HG02759 (cell line): ENCODE measurements around the gene DHCR7.
A peak's percentile ranks its signal among the peaks of the same experiment; 100 is the strongest.

Experiments used
- ATAC-seq: cut with Tn5 transposase; IDR thresholded peaks from one replicate; pipeline ENCODE4 v1.9.1; 2021; ENCODE audit warnings: mild to moderate bottlenecking, moderate library complexity; ENCODE audit not compliant: unreplicated experiment

The DHCR7 gene, protein sequence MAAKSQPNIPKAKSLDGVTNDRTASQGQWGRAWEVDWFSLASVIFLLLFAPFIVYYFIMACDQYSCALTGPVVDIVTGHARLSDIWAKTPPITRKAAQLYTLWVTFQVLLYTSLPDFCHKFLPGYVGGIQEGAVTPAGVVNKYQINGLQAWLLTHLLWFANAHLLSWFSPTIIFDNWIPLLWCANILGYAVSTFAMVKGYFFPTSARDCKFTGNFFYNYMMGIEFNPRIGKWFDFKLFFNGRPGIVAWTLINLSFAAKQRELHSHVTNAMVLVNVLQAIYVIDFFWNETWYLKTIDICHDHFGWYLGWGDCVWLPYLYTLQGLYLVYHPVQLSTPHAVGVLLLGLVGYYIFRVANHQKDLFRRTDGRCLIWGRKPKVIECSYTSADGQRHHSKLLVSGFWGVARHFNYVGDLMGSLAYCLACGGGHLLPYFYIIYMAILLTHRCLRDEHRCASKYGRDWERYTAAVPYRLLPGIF

DNA sequence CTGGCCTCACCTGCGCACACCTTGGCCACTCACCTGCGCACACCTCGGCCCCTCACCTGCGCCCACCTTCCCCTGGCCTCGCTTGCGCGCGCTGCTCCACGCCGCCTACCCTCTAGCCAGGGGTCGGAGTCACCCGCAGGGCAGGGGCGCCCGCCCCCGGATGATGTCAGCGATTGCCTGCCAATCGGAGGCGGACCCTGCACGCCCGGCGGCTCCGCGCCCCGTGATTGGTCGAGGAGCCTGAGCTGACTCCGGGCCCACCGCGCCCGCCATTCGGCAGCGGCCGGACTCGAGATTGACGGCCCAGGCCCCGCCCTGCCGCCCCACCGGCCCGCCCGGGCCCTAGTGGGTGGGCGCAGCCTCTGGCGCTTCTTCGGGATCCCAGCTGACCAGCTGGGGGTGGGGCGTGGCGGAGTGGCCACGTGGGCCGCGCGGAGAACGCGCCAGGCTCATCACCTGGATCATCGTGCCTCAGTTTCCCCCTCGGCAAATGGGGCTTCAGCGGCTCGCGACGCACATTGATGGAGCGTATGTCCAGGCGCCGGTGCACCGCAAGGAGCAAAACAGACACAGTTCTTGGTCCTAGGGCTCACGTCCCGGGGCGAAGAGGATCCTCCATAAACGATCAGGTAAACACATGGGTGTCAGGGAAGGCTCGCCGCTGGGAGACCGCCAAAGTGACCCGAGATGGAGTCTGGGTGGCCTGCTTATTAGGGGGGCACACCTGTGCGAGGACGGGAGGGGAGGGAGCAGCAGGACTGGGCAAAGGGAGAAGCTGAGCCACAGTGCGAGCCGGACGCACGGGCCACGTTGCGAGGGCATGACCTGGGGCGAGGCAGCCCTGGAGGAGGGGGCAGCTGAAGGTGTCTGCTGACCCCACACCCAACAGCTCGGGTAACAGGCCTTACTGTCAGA is at the start of gene DHCR7:
Gene DHCR7 (minus strand): TSS at position 137 of the 915 bp plus-strand sequence. CDS start 3,441 bp downstream, outside the sequence.
- ATAC-seq = peak; percentile 80

DNA sequence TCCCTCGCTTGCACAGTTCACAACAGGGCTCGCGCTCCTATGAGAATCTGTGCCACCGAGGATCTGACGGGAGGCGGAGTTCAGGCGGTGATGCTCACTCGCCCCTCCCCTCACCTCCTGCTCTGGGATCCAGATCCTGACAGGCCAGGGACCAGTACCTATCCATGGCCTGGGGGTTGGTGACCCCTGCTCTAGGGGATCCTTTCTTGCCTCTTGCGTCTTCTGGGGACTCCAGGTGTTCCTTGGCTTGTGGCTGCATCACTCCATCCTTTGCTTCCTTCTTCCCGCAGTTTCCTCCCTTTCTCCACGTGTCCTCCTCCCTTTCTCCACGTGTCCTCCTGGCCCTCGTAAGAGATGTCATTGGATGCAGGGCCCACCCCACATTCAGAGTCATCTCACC is 48.2 kb upstream of the DHCR7 start:
- no peak for ATAC-seq

DNA sequence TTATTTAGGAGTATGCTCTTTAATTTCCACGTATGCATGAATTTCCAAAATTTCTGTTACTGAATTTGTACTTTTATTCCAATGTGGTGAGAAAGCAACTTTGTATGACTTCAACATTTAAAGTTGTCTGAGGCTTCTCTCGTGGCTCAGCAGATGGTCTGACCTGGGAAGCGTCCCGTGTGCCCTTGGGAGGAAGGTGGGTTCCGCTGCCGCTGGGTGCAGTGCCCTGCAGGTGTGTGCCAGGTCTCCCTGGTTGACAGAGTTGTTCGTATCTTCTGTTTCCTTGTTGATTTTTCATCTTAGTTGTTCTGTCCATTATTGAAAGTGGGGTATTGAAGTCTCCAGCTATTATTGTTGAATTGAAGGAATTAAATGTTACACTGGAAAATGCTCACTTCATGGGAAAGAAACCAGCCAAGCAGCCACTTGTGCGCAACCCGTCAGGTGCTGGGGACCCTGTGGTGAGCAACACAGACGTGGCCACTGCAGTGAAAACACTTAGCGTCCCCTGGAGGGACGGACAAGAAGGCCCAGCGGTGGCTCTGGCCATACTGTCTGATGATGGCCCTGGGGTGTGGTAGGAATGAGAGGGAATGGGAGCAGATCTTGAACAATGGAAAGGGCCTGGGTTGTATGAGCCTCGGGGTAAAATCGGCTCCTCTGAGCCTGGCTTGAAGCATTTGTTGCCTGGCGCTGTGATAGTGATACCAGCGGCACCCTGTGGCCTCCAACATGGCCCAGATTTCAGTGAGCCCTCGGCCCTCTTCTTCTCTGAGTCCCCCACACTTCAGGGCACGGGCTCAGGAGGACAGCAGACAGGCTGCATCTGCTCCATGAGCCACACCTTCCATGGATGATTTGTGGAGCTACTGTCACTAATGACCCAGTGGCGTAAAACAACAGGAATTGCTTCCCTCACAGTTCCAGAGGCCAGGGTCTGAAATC is 47.4 kb upstream of the DHCR7 start:
- no peak for ATAC-seq

DNA sequence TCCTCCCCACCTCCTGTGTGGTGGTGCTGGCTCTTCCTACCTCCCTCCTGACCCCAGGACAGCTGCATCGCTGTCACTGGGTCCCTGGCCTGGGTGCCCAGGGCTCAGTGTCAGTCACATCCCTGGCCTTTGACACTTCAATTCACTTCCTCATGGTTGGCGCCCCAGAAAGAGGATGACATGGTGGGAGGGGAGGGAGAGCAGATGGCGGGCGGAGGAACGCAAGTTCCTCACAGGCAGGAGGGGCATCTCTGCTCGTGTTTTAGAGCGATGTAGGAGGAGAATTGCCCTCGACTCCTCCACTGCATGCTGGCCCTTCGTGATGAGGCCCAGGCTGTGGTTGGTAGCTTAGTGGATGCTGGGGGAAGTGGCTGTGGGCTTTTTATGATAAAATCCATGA is 43.7 kb upstream of the DHCR7 start:
- ATAC-seq = no peak

DNA sequence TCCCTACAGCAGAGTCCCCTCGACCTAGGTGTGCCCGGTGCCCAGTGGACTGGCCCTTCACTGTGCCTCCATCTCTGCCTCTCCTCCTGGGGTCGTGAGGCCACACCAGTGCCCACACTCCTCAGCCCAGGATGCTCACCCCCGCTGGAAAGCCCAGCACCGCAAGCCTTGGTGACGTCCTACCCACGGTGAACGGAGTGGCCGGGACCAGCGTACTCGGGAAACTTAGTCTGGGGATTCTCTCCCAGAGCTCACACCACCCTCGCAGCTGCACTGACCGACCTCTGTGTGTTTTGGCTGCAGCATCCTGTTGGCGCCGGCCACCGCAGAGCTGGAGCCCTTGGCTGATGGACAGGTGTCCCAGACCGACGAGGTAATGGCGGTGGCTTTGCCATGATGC is 43.3 kb upstream of the DHCR7 start:
- no peak for ATAC-seq

DNA sequence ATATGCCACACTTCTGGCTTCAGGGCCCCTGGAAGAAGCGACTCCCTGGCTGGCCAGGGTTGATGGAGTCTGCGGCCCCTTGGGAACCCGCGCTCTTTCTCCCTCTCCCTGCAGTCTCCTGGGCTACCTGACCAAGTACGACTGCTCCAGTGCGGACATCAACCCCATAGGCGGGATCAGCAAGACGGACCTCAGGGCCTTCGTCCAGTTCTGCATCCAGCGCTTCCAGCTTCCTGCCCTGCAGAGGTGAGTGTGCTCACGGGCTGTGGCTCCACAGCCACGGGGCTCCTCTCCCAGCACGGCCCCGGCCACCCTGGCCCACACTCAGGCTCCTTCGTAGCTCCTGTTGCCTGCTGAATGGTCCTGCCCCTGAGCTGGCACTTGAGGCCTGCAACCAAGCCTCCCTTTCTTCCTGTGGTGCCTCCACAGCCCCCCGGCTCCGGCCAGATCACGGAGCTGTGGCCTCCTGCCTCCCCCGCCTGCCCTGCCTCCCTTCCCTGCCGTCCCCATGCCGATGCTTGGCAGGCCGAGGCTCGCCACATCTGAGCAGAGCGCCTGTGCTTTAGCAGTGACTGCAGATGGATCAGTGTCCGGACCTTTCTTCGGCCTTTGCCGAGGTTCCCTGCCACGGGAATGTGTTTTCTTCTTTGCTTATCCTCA is 42.7 kb upstream of the DHCR7 start:
- ATAC-seq = no peak

DNA sequence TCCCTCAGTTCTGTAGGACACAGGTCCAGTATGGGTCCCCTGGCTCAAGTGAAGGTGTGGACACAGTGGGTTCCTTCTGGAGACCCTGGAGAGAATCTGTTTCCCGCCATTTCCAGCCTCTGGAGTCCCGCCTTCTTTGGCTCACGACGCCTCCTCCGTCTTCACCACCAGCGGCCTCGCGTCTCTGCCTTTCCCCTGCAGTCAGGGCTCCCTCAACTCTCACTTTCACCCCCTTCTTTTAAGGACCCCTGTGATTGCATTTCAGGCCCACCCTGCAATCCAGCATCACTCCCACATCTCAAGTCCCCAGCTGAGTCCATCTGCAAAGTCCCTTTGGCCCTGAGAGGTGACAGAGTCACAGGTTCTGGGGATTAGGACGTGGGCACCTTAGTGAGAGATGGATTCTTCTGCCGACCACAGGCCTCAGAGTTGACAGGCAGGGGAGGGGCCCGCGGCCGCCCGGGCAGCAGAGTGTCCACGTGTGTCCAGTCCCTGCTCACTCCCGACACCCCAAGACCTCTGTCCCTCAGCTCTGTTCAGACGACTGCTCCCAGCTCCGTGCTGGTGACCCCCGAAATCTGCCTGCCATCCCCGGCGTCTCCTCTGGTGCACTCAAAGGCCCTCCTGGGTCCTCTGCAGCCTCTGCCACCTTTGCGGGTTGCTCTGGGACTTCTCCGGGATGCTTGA is 42.0 kb upstream of the DHCR7 start:
- ATAC-seq = no peak

DNA sequence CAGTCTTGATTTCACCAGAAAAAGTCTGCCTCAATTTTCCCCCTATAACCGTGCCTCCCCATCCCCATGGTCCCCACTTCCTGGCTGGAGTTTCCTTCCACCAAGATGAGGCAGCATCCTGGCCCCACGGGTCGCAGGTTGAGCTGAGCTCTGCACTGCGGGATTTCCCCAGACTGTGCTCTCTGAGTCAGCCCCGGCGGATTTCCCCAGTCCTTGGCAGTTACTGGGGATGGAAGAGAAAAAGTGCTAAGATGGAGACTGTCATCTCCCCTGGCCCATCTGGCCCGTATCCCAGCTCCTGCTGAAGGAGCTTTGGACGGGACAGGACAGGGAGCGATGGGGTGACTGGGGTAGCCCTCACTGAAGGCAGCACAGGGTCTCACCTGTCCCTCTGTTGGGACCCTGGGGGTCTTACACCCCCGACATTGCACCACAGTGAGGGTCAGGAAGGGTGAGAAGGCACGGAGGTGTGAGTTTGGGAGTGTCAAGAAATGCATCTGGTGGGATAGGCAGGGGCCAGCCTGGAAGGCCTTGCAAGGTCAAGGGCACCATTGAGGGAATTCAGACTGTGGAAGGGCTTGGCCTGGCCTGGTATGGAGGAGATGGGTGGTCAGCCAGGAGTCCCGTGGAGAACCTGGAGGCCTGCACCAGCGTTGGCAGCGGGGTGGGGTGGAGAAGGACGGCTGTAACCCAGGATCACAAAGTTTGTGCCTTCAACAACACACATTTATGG is 41.3 kb upstream of the DHCR7 start:
- no peak for ATAC-seq

DNA sequence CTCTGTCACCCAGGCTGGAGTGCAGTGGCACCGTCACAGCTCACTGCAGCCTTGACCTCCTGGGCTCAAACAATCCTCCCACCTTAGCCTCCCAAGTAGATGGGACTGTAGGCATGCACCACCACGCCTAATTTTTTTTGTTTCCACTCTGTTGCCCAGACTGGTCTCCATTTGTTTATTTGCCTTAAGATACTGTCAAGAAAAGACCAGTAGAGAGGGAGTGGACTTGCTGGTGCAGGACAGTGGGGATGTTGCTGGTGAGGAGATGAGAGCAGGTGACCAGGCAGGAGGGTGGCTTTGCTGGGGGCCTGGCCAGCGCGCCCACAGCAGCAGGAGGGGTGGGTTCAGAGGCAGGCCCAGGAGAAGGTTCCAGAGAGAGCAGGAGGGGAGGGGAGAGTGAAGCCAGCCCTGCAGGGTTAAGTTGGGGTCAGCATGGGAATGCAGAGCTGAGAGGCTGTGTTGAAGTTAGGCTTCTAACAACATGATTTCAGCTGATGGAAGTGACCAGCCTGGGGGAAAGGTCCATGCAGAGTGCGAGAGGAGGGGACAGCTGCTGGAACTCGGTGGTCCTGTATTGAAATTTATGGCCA is 40.6 kb upstream of the DHCR7 start:
- ATAC-seq = no peak

DNA sequence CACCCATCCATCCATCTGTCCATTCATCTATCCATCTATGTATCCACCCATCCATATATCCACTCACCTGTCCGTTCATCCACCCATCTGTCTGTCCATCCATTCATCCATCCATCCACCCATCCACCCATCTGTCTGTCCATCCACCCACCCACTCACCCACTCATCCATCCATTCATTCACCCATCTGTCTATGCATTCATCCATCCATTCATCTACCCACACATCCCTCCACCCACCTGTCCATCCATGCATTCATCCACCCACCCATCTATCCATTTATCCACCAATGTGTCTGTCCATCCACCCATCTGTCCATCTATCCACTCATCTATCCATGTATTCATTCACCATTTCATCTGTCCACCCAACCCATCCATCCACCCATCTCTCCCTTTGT is 38.1 kb upstream of the DHCR7 start:
- no peak for ATAC-seq

DNA sequence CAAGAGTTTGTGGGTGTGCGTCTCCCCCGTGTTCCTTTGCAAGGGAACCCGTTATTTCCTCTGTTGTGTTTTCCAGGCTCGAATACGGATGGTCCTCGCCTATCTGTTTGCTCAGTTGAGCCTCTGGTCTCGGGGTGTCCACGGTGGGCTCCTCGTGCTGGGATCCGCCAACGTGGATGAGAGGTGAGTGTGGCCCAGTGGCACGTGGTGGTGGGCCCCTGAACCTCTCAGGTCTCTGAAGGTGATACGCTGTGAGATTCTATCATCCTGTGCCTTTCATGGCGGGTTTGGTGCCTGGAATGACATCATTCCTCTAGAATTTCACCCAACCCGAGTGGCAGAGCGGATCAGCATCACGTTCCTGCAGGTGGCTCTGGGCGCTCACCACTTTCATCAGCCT is 37.3 kb upstream of the DHCR7 start:
- ATAC-seq = no peak

DNA sequence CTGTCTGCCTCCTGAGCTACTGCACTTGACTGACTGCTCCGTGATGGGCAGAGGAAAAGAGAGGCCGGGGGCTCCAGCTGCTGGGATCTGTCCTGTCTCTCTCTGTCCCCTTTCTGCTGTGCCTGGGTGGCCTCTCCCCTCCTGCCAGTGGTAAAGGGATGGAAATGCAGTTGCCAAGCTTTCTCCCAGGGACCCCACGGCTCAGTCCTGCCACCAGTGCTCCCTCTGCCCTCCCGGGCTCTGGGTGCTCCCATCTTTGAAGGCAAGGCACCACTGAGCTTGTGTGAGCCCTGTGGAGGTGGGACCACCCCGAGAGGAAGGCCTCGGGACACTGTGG is 36.8 kb upstream of the DHCR7 start:
- ATAC-seq = no peak

DNA sequence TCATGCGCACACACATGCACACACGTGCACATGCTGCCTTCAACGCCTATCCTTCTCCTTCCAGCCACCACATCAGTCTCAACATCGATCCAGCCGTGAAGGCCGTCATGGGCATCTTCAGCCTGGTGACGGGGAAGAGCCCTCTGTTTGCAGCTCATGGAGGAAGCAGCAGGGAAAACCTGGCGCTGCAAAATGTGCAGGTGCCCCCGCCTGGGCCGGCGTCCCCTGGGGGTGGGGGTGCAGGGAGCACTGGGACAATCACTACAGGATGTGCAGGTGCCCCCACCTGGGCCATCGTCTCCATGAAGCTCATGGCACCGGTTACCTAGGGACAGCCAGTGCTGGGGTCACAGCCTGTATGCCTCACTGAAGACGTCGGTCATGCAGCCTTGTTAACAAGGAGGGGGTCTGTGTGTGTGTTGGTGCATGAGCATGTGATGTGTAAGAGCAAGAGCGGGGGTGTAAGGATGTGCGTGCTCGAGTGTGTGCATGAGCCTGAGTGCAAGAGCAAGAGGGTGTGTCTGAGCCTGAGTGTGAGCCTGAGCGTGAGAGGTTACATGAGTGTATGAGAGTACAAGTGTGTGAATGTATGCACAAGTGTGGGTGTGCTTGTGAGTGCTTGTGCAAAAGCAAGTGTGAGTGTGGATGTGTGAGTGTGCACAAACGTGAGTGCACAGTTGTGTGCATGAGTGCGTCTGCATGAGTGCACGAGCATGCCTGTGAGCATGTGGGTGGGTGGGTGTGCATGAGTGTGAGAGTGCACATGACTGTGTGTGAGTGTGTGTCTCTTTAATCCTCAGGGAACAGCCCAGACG is 36.3 kb upstream of the DHCR7 start:
- no peak for ATAC-seq

DNA sequence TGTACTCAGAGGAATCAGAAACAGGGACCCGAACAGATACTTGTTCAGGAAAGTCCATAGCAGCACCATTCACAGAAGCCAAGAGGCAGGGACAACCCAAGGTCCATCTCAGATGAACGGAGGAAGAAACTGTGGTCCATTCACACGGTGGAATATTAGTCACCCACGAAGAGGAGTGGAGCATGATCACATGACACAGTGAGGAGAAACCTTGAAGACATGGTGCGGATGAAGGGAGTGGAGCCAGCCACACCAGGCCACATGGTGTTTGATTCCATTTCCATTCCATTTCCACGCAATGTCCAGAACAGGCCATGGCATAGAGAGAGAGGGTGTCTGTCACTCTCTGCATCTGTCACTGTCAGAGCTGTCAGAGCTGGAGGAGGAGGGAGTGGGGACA is 35.5 kb upstream of the DHCR7 start:
- no peak for ATAC-seq

DNA sequence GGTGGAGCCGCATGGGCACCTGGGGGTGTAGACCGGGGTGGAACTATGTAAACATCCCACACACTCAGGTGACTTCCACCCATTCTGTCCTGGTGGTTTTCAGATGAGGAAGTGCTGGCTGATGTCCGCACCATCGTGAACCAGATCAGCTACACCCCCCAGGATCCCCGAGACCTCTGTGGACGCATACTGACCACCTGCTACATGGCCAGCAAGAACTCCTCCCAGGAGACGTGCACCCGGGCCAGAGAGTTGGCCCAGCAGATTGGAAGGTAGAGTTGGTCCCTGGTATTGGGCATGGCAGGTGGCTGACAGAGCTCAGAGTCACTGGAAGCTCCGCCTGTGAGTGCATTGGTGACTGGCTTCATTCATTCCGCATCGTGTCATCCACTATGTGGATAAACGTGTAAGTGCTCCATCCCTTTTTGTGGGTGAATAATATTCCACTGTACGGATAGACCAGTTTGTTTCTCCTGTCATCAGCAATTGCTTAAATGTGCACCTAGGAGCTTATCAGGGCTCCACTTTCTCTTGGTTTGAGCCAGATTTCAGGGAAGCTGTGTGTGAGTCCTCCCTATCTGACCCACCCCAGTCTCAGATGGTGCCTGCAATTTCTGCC is 34.7 kb upstream of the DHCR7 start:
- no peak for ATAC-seq

DNA sequence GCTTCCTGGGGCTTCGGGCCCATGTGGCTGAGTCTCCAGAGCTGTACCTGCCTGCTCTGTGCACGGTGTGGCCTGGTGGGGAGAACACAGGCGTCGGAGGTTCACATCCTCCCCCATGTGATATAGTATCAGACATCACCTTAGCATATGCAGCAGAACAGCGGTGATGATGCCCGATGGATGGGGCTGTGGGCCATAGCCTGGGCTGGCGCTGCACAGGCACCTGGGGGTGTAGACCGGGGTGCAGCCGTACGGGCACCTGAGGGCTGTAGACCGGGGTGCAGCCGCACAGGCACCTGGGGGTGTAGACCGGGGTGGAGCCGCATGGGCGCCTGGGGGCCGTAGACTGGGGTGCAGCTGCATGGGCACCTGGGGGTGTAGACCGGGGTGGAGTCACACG is 34.0 kb upstream of the DHCR7 start:
- no peak for ATAC-seq
